ENCODE measurements around the gene OR2V2.
A peak's percentile ranks its signal among the peaks of the same experiment; 100 is the strongest.

Gene OR2V2

DNA sequence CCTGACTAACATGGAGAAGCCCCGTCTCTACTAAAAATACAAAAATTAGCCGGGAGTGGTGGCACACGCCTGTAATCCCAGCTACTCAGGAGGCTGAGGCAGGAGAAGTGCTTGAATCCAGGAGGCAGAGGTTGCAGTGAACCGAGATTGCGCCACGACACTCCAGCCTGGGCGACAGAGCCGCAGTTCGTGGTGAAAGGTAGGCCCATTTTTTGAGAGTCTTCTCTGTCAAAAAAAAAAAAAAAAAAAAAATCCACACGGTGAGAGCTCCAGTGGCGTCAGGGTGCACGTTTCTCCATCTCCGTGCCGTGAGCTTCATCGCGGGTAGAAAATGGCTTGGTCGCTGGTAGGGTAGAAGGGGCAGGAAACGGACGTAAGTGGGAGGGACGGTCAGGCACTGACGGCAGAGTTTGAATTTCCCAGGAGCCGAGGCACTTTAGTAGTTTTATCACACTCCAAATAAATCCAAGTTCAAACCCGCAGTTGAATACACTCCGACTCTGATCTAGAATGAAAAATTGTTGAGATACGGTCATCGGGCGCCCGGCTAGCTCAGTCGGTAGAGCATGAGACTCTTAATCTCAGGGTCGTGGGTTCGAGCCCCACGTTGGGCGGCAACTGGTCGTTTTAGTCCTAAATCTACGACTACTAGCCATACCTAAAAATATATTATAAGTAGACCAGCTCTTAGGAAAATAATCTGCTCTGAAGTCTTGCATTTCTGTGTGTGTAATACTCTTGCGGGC, 60.0 kb downstream of the OR2V2 start:
- DNase-seq (ENCODE audit: low read depth): peak; percentile 87

DNA sequence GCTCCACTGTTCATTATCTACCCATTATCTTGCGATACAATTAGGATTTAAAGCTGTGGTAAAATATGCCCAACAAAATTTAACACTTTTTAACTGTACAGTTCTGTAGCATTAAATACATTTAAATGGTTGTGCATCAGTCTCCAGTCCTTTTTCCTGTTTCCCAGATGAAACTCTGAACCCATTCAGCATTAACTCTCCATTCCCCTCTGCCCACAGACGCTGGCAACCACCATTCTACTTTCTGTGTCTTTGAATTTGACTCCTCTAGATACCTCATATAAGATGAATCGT, 60.5 kb downstream of the OR2V2 start:
- no peak for DNase-seq (ENCODE audit: low read depth)

All from activated T-cell treated with anti-CD3 and anti-CD28 coated beads for 24 hours (primary cell).